Nephron progenitor cell (in vitro differentiated cells): Measurements from ENCODE around the gene ERLIN1.
"Not testable (repeated sequence)": the region's sequence is repeated elsewhere in the genome, so short reads cannot be mapped to it uniquely, and the experiment has no call there.

Source experiments
- DNase-seq: peaks from one replicate; pipeline ENCODE4 v3.0.0; 2021
- H3K27ac Mint-ChIP-seq: 2 replicates; pipeline ENCODE4 v1.8.0; 2021; ENCODE audit warnings: mild to moderate bottlenecking, moderate library complexity, mixed read lengths
- H3K27me3 Mint-ChIP-seq: 2 replicates; pipeline ENCODE4 v1.8.0; 2021; ENCODE audit warnings: mild to moderate bottlenecking, low read depth, mixed read lengths; ENCODE audit not compliant: poor library complexity
- H3K36me3 Mint-ChIP-seq: 2 replicates; pipeline ENCODE4 v1.8.0; 2021; ENCODE audit warnings: low read depth, mixed read lengths
- H3K4me1 Mint-ChIP-seq: 2 replicates; pipeline ENCODE4 v1.8.0; 2021; ENCODE audit warnings: mixed read lengths
- H3K4me3 Mint-ChIP-seq: 2 replicates; pipeline ENCODE4 v1.8.0; 2021; ENCODE audit warnings: mild to moderate bottlenecking, moderate library complexity, mixed read lengths
- H3K9me3 Mint-ChIP-seq: 2 replicates; pipeline ENCODE4 v1.8.0; 2021; ENCODE audit warnings: mild to moderate bottlenecking, moderate library complexity, mixed read lengths
- TF ChIP-seq, protein P1 (sequence below): fragments of 200-600 bp; sonication (generic); IDR thresholded peaks from 2 replicates; pipeline ENCODE4 v1.5.0; 2021; ENCODE audit warnings: antibody characterized with exemption

ERLIN1 gene

DNA sequence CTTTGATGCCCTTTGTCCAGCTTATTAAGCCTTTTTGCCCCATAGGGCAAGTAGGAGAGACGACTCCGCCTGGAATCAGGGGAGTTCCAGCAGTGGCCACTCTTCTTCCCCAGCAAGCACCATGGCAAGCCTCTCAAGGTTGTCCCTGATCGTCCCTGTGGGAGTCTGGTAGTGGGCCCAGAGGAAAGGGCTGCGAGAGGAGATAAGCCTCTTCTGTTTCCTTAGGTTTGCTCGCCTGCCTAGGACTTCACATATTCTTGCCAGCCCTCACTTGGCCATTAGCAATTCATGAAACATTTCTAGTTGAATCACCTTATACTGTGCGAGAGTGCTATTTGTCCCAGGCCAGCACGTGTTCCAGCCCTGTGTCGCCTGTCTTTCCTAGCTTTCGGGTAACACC lies 56.4 kb downstream of the ERLIN1 start:
- Mint-ChIP-seq H3K27me3 (peaks cover 23% of the 10 kb centered on the region), H3K4me1 (peaks cover 13% of the 10 kb centered on the region), H3K36me3 (no peaks in the 10 kb centered on the region), H3K9me3 (peaks cover 3% of the 10 kb centered on the region), H3K4me3 (no peak overlapping the region), H3K27ac (no peak overlapping the region)
- TF ChIP-seq, protein P1, sequence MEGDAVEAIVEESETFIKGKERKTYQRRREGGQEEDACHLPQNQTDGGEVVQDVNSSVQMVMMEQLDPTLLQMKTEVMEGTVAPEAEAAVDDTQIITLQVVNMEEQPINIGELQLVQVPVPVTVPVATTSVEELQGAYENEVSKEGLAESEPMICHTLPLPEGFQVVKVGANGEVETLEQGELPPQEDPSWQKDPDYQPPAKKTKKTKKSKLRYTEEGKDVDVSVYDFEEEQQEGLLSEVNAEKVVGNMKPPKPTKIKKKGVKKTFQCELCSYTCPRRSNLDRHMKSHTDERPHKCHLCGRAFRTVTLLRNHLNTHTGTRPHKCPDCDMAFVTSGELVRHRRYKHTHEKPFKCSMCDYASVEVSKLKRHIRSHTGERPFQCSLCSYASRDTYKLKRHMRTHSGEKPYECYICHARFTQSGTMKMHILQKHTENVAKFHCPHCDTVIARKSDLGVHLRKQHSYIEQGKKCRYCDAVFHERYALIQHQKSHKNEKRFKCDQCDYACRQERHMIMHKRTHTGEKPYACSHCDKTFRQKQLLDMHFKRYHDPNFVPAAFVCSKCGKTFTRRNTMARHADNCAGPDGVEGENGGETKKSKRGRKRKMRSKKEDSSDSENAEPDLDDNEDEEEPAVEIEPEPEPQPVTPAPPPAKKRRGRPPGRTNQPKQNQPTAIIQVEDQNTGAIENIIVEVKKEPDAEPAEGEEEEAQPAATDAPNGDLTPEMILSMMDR = no peak
- no peak for DNase-seq

DNA sequence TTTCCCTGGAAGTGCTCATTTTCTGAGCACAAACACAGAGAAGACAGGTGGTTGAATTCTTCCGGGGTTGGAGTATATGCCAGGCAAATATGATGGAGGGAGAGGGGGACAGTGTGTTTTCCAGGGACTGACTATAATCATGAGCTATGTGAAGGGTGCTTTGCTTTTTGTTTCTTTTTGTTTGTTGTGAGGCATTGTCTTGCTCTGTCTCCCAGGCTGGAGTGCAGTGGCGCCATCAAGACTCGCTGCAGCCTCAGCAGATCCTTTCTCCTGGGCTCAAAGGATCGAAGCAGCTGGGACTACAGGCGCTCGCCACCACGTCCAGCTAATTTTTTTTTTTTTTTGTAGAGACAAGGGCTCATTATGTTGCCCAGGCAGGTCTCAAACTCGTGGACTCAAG lies 56.9 kb downstream of the ERLIN1 start:
- H3K27ac Mint-ChIP-seq = no peak overlapping the region
- peaks cover 23% of the 10 kb centered on the region for H3K27me3 Mint-ChIP-seq
- H3K9me3 Mint-ChIP-seq = peaks cover 3% of the 10 kb centered on the region
- H3K36me3 Mint-ChIP-seq = no peaks in the 10 kb centered on the region
- TF ChIP-seq, protein P1 = no peak
- H3K4me3 Mint-ChIP-seq = no peak overlapping the region
- peaks cover 13% of the 10 kb centered on the region for H3K4me1 Mint-ChIP-seq
- no peak for DNase-seq

DNA sequence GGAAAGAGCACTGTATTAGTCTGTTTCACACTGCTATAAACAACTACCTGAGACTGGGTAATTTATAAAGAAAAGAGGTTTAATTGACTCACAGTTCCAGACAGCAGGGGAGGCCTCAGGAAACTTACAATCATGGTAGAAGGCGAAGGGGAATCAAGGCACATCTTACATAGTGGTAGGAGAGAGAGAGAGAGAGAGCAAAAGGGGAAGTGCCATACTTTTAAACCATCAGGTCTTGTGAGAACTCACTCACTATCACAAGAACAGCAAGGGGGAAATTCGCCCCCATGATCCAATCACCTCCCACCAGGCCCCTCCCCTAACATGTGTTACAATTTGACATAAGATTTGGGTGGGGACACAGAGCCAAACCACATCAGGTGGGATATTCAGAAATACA lies 60.5 kb downstream of the ERLIN1 start:
- not testable (repeated sequence) for H3K4me3 Mint-ChIP-seq, DNase-seq, H3K27ac Mint-ChIP-seq, H3K9me3 Mint-ChIP-seq, H3K4me1 Mint-ChIP-seq, H3K36me3 Mint-ChIP-seq
- H3K27me3 Mint-ChIP-seq = peaks cover 21% of the 10 kb centered on the region

DNA sequence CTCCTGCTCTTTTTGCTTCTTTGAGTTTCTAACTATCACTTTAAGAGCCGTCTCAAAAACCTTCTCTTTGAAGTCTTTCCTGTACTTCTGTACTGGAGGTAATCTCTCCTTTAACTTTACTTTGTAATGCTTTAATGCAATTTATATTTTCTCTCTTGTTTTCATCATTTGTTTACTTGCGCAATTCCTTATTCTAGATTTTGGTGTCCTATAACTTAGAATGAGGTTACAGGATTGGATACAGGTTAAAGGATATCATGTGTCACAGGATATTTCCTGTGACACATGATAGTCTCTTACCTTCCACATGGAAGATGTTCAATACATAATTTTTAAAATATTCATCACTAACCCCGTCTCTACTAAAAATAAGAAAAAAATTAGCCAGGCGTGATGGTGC lies 61.7 kb downstream of the ERLIN1 start:
- no peak for DNase-seq
- no peaks in the 10 kb centered on the region for H3K9me3 Mint-ChIP-seq
- no peaks in the 10 kb centered on the region for H3K36me3 Mint-ChIP-seq
- TF ChIP-seq, protein P1 = no peak
- H3K4me3 Mint-ChIP-seq = no peak overlapping the region
- H3K27me3 Mint-ChIP-seq = peaks cover 16% of the 10 kb centered on the region
- no peaks in the 10 kb centered on the region for H3K4me1 Mint-ChIP-seq
- no peak overlapping the region for H3K27ac Mint-ChIP-seq

DNA sequence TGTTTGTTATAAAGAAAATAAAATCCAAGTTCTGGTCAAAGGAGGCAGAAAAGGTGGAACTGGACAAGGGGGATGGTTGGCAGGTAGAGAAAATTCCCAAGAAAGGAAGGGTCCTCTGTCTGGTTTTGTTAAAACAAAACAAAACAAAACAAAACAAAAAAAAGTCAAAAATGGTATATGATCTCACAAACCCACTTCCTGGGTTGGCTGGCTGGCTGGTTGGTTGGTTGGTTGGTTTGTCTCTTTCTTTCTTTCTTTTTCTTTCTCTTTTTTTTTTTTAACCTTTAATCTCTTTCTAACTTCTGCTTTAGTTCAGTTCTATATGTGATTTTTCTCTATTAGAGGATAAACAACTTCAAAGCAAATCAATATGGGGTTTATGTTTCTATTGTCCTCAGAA lies 63.0 kb downstream of the ERLIN1 start:
- no peak overlapping the region for H3K4me3 Mint-ChIP-seq
- DNase-seq = no peak
- H3K36me3 Mint-ChIP-seq = no peaks in the 10 kb centered on the region
- H3K9me3 Mint-ChIP-seq = no peaks in the 10 kb centered on the region
- no peaks in the 10 kb centered on the region for H3K4me1 Mint-ChIP-seq
- no peak overlapping the region for H3K27ac Mint-ChIP-seq
- peaks cover 9% of the 10 kb centered on the region for H3K27me3 Mint-ChIP-seq
- TF ChIP-seq, protein P1 = no peak

DNA sequence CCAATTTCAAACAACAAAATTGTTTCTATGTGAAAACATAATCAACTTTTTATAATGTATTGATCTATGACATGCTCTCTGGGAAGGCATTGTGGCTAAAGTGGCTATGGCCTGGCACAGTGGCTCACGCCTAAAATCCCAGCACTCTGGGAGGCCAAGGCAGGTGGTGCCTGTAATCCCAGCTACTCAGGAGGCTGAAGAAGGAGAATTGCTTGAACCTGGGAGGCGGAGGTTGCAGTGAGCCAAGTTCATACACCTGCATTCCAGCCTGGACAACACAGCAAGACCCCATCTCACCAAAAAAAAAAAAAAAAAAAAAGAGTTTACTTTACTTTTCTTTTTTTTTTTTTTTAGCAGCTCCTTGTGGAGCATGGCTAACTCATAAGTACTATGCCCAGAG lies 65.3 kb downstream of the ERLIN1 start:
- H3K9me3 Mint-ChIP-seq = no peaks in the 10 kb centered on the region
- H3K27ac Mint-ChIP-seq = no peak overlapping the region
- no peaks in the 10 kb centered on the region for H3K4me1 Mint-ChIP-seq
- H3K27me3 Mint-ChIP-seq = peaks cover 4% of the 10 kb centered on the region
- TF ChIP-seq, protein P1 = no peak
- H3K36me3 Mint-ChIP-seq = no peaks in the 10 kb centered on the region
- no peak overlapping the region for H3K4me3 Mint-ChIP-seq
- DNase-seq = no peak
